ENCODE data around the gene POR.

DNA sequence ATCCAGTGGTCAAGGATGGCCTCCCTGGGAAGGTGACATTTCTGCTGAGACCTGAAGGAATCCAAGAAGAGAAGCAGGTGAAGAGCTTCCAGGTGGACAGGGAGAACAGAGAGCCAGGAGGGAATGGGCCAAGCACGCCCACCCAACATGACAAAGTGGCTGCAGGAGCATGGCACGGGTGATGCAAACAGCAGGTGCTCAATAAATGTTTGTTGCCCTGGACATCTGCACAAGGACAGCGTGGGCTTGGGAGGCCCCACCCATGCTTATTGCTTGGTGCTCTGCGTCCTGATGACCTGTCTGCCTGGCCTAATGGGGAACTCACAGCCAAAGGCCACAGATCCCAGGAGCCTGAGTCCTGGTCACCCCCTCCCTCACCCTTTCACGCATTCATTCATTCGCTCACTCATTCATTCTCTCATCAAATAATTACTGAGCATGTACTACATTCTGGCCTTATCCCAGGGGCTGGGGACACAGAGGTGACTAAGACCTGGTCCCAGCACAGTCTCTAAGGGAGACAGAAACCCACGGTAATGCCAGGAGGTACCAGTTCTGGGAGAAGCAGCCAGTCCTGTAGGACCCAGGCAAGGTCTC lies 23.0 kb upstream of the POR start:
- TF ChIP-seq, protein P1, sequence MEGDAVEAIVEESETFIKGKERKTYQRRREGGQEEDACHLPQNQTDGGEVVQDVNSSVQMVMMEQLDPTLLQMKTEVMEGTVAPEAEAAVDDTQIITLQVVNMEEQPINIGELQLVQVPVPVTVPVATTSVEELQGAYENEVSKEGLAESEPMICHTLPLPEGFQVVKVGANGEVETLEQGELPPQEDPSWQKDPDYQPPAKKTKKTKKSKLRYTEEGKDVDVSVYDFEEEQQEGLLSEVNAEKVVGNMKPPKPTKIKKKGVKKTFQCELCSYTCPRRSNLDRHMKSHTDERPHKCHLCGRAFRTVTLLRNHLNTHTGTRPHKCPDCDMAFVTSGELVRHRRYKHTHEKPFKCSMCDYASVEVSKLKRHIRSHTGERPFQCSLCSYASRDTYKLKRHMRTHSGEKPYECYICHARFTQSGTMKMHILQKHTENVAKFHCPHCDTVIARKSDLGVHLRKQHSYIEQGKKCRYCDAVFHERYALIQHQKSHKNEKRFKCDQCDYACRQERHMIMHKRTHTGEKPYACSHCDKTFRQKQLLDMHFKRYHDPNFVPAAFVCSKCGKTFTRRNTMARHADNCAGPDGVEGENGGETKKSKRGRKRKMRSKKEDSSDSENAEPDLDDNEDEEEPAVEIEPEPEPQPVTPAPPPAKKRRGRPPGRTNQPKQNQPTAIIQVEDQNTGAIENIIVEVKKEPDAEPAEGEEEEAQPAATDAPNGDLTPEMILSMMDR (IDR thresholded peaks at IDR 0.05; ENCODE audit: low read depth, low read length), result no peak
- no peak for TF ChIP-seq EZH2phosphoT487 (IDR thresholded peaks at IDR 0.05; ENCODE audit: low read depth)
